ENCODE results near the gene CD274.
"Not testable (repeated sequence)": the region's sequence is repeated elsewhere in the genome, so short reads cannot be mapped to it uniquely, and the experiment has no call there.

GRCh38 chr9:5433841-5434810 lies 16.2 kb upstream of the CD274 start:
- TF ChIP-seq ATF3 (IDR thresholded peaks at IDR 0.05); REST (IDR thresholded peaks at IDR 0.05; ENCODE audit: low read depth); EZH2phosphoT487 (IDR thresholded peaks at IDR 0.05; ENCODE audit: borderline replicate concordance); POLR2A (IDR thresholded peaks at IDR 0.05; ENCODE audit: borderline replicate concordance, extremely low read depth, insufficient read depth, insufficient read length); SIN3A (IDR thresholded peaks at IDR 0.05; ENCODE audit: low read depth); CTCF (IDR thresholded peaks at IDR 0.05 in 2 of 3, conservative IDR thresholded peaks at IDR 0.05 in 1 of 3; ENCODE audit: borderline replicate concordance in 1 of 3, insufficient read depth in 1 of 3, low read depth in 2 of 3, low read length in 2 of 3): not testable (repeated sequence)
